NCI-H82 (cell line): Measurements from ENCODE around the gene PKD2.
"Not testable (repeated sequence)": the region's sequence is repeated elsewhere in the genome, so short reads cannot be mapped to it uniquely, and the experiment has no call there.

Experiments used
- DNase-seq: peaks from one replicate; lab custom pipeline; 2025; lab: John Stamatoyannopoulos, UW

Gene PKD2

GRCh38 chr4:88115587-88115986 lies 108.2 kb downstream of the PKD2 start:
- DNase-seq = no peak

- no peak for DNase-seq
Measured at GRCh38 chr4:88119943-88120342, 112.5 kb downstream of the PKD2 start.

- not testable (repeated sequence) for DNase-seq
Measured at GRCh38 chr4:88122260-88122659, 114.8 kb downstream of the PKD2 start.
